IMR-90 (cell line): ENCODE results near the gene DSCAML1. TPM values are rescaled to one million over a fixed set of nuclear protein-coding genes. Genes with fewer than 3 reads are reported as not detected.

Experiments
- ATAC-seq: fragments of 200-7000 bp; cut with Tn5 transposase; 2 replicates; pipeline ENCODE4 v1.9.1; 2020; ENCODE audit warnings: low read depth, mild to moderate bottlenecking, moderate library complexity
- BruUV-seq: library from RNA; stranded (reverse); fragments of 400-500 nt; replicated peaks from 2 replicates; lab custom pipeline; 2021; lab: Mats Ljungman, UMichigan
- CTCF ChIA-PET: fragments of 300-600 bp; formaldehyde crosslinking; extraction: SDS; loops from one replicate; lab custom pipeline; 2021; ENCODE audit warnings: antibody characterized with exemption; lab: Yijun Ruan, JAX
- POLR2A ChIA-PET: fragments of 300-600 bp; sonication (Branson Sonifier 250); formaldehyde crosslinking; loops from one replicate; lab custom pipeline; 2022; ENCODE audit warnings: antibody characterized with exemption; ENCODE audit not compliant: unreplicated experiment; lab: Charles Lee
- DNase-seq: peaks from one replicate; pipeline ENCODE4 v3.0.0; 2013
- H2AFZ ChIP-seq: replicated peaks from 2 replicates; pipeline ENCODE3; 2013; ENCODE audit warnings: low read length, mild to moderate bottlenecking; ENCODE audit not compliant: poor library complexity
- H2AK5ac ChIP-seq: 2 replicates; pipeline ENCODE4 v1.6.1; 2013; ENCODE audit warnings: low read depth, low read length, inconsistent platforms
- H2AK9ac ChIP-seq: replicated peaks from 2 replicates; pipeline ENCODE3; 2013; ENCODE audit warnings: mild to moderate bottlenecking, low read depth, low read length, moderate library complexity; ENCODE audit not compliant: poor library complexity
- H2BK120ac ChIP-seq: 2 replicates; pipeline ENCODE4 v1.6.1; 2013; ENCODE audit warnings: low read depth, low read length, inconsistent platforms
- H2BK15ac ChIP-seq: 3 replicates; pipeline ENCODE4 v1.6.1; 2013; ENCODE audit warnings: low read depth, low read length, inconsistent platforms
- H2BK20ac ChIP-seq: 2 replicates; pipeline ENCODE4 v1.6.1; 2013; ENCODE audit warnings: low read depth, mild to moderate bottlenecking, inconsistent platforms, low read length, moderate library complexity
- H2BK5ac ChIP-seq: 2 replicates; pipeline ENCODE4 v1.6.1; 2013; ENCODE audit warnings: mild to moderate bottlenecking, low read depth, low read length, inconsistent platforms; ENCODE audit not compliant: poor library complexity, severe bottlenecking
- H3K14ac ChIP-seq: replicated peaks from 2 replicates; pipeline ENCODE4 v1.6.1; 2013; ENCODE audit warnings: low read depth, low read length, inconsistent platforms
- H3K18ac ChIP-seq: 2 replicates; pipeline ENCODE4 v1.6.1; 2013; ENCODE audit warnings: low read depth, low read length, control low read depth
- H3K23ac ChIP-seq: 2 replicates; pipeline ENCODE4 v1.6.1; 2013; ENCODE audit warnings: low read depth, low read length, inconsistent platforms
- H3K27ac ChIP-seq: 2 replicates; pipeline ENCODE4 v1.5.1; 2013; ENCODE audit warnings: mild to moderate bottlenecking, control low read depth, low read length; ENCODE audit not compliant: insufficient read depth
- H3K27me3 ChIP-seq: 2 replicates; pipeline ENCODE4 v1.6.1; 2013; ENCODE audit warnings: low read length; ENCODE audit not compliant: control insufficient read depth, insufficient read depth
- H3K36me3 ChIP-seq: 2 replicates; pipeline ENCODE4 v1.6.1; 2013; ENCODE audit warnings: low read length, mixed read lengths; ENCODE audit not compliant: control insufficient read depth, insufficient read depth
- H3K4ac ChIP-seq: 2 replicates; pipeline ENCODE4 v1.6.1; 2013; ENCODE audit warnings: low read depth, low read length, inconsistent platforms
- H3K4me1 ChIP-seq: 2 replicates; pipeline ENCODE4 v1.6.1; 2013; ENCODE audit warnings: low read length, mixed read lengths; ENCODE audit not compliant: control insufficient read depth, insufficient read depth
- H3K4me2 ChIP-seq: 2 replicates; pipeline ENCODE4 v1.6.1; 2013; ENCODE audit warnings: low read depth, mild to moderate bottlenecking, control low read depth, low read length, moderate library complexity
- H3K4me3 ChIP-seq: 2 replicates; pipeline ENCODE4 v1.5.1; 2013; ENCODE audit warnings: low read depth, mild to moderate bottlenecking, control low read depth, low read length, moderate library complexity; ENCODE audit not compliant: insufficient read depth
- H3K56ac ChIP-seq: 2 replicates; pipeline ENCODE4 v1.6.1; 2013; ENCODE audit warnings: low read length, inconsistent platforms; ENCODE audit not compliant: insufficient read depth; ENCODE audit errors: extremely low read depth
- H3K79me1 ChIP-seq, 2 experiments: 2 replicates each; pipeline ENCODE4 v1.6.1; 2013; ENCODE audit warnings: low read length in 2 of 2, inconsistent platforms in 1 of 2, low read depth in 1 of 2
- H3K9ac ChIP-seq: 2 replicates; pipeline ENCODE4 v1.6.1; 2013; ENCODE audit warnings: low read depth, low read length, control low read depth
- H3K9me1 ChIP-seq: 2 replicates; pipeline ENCODE4 v1.6.1; 2013; ENCODE audit warnings: low read length, inconsistent platforms; ENCODE audit not compliant: insufficient read depth
- H3K9me3 ChIP-seq: 2 replicates; pipeline ENCODE4 v1.6.1; 2013; ENCODE audit warnings: low read length; ENCODE audit not compliant: control insufficient read depth, insufficient read depth
- H4K20me1 ChIP-seq: 2 replicates; pipeline ENCODE4 v1.6.1; 2013; ENCODE audit warnings: low read length, inconsistent platforms; ENCODE audit not compliant: insufficient read depth
- H4K5ac ChIP-seq: 2 replicates; pipeline ENCODE4 v1.6.1; 2013; ENCODE audit warnings: mild to moderate bottlenecking, low read depth, low read length, control low read depth
- H4K8ac ChIP-seq, 2 experiments: 2 replicates each; pipeline ENCODE4 v1.6.1; 2013; ENCODE audit warnings: low read depth in 2 of 2, low read length in 2 of 2, control low read depth in 1 of 2, inconsistent platforms in 1 of 2
- H4K91ac ChIP-seq: 2 replicates; pipeline ENCODE4 v1.6.1; 2013; ENCODE audit warnings: low read depth, low read length, inconsistent platforms; ENCODE audit not compliant: insufficient read depth
- BHLHE40 ChIP-seq: fragments of 150-350 bp; IDR thresholded peaks from 2 replicates; pipeline ENCODE4 v1.6.1; 2016; ENCODE audit warnings: mild to moderate bottlenecking, low read depth, low read length
- CHD1 ChIP-seq: IDR thresholded peaks from 2 replicates; pipeline ENCODE4 v1.6.1; 2012; ENCODE audit warnings: low read depth, low read length, improper control_type of control experiment
- MAFK ChIP-seq: IDR thresholded peaks from 2 replicates; pipeline ENCODE4 v1.6.1; 2012; ENCODE audit warnings: low read depth, low read length, improper control_type of control experiment
- MXI1 ChIP-seq: IDR thresholded peaks from 2 replicates; pipeline ENCODE4 v1.6.1; 2012; ENCODE audit warnings: low read depth, mild to moderate bottlenecking, low read length, moderate library complexity, borderline replicate concordance
- NFE2L2 ChIP-seq: fragments of 150-350 bp; IDR thresholded peaks from 2 replicates; pipeline ENCODE4 v1.6.1; 2016; ENCODE audit warnings: low read depth, mild to moderate bottlenecking, low read length
- POLR2A ChIP-seq: IDR thresholded peaks from 2 replicates; pipeline ENCODE4 v1.6.1; 2012; ENCODE audit warnings: mild to moderate bottlenecking, low read depth, low read length
- RAD21 ChIP-seq: IDR thresholded peaks from 2 replicates; pipeline ENCODE4 v1.6.1; 2012; ENCODE audit warnings: low read length, improper control_type of control experiment
- RCOR1 ChIP-seq: IDR thresholded peaks from 2 replicates; pipeline ENCODE4 v1.6.1; 2012; ENCODE audit warnings: mild to moderate bottlenecking, low read length, improper control_type of control experiment; ENCODE audit not compliant: insufficient replicate concordance
- RFX5 ChIP-seq: IDR thresholded peaks from 2 replicates; pipeline ENCODE4 v1.8.0; 2012; ENCODE audit warnings: low read depth, mild to moderate bottlenecking, low read length, moderate library complexity
- SMC3 ChIP-seq: fragments of 150-350 bp; IDR thresholded peaks from 2 replicates; pipeline ENCODE4 v1.6.1; 2016; ENCODE audit warnings: low read depth, mild to moderate bottlenecking, antibody characterized with exemption, low read length, moderate library complexity
- WGBS, 2 experiments: methylation state at CpG; one replicate each; pipeline versions ENCODE4 v1.1.5 to v1.1.7; 2013; ENCODE audit warnings: missing lambda C conversion rate in 2 of 2; ENCODE audit not compliant: insufficient read length in 1 of 2; ENCODE audit errors: extremely low coverage in 2 of 2; 5-methylcytosine and 5-hydroxymethylcytosine counted together
- dilution Hi-C: fragments of 300-500 bp; cut with HindIII; formaldehyde crosslinking; loops from one replicate; pipeline ENCODE4 v1.14.3; 2018; ENCODE audit warnings: low sequenced_read_pairs; ENCODE audit not compliant: unreplicated experiment
- in situ Hi-C: fragments of 300-500 bp; cut with MboI; formaldehyde crosslinking; loops from 3 replicates; pipeline ENCODE4 v1.14.3; 2019; ENCODE audit warnings: low sequenced_read_pairs, inconsistent platforms, mixed read lengths
- intact Hi-C: fragments of 100-400 bp; cut with micrococcal nuclease; formaldehyde crosslinking; loops from 2 replicates; pipeline ENCODE4 v1.10.0; 2022
- polyA plus RNA-seq, 3 experiments: library from polyadenylated mRNA; depleted of rRNA; stranded (reverse); fragments of >200 nt; gene quantifications; 2 replicates each; pipeline ENCODE4 v1.2.3, GENCODE V29; 2012; ENCODE audit warnings: low replicate concordance in 1 of 3
- total RNA-seq: library from RNA; depleted of rRNA; stranded (reverse); fragments of >200 nt; gene quantifications from 2 replicates; pipeline ENCODE4 v1.2.3, GENCODE V29; 2012
- TF ChIP-seq, protein P1 (sequence below): fragments of 150-350 bp; IDR thresholded peaks from 2 replicates; pipeline ENCODE4 v1.6.1; 2016; ENCODE audit warnings: low read depth, mild to moderate bottlenecking, low read length, moderate library complexity, borderline replicate concordance
- TF ChIP-seq, protein P2 (sequence below): conservative IDR thresholded peaks from 2 replicates; pipeline ENCODE4 v1.5.1; 2012; ENCODE audit warnings: mild to moderate bottlenecking, low read depth, low read length, improper control_type of control experiment
- TF ChIP-seq, protein P3 (sequence below): fragments of 150-350 bp; IDR thresholded peaks from 2 replicates; pipeline ENCODE4 v1.6.1; 2017; ENCODE audit warnings: mild to moderate bottlenecking, antibody characterized with exemption, low read length, low read depth

Gene DSCAML1
- total and polyA plus RNA-seq, 2 of the 4 experiments (the other 2 are of a cell fraction) = not detected

DNA sequence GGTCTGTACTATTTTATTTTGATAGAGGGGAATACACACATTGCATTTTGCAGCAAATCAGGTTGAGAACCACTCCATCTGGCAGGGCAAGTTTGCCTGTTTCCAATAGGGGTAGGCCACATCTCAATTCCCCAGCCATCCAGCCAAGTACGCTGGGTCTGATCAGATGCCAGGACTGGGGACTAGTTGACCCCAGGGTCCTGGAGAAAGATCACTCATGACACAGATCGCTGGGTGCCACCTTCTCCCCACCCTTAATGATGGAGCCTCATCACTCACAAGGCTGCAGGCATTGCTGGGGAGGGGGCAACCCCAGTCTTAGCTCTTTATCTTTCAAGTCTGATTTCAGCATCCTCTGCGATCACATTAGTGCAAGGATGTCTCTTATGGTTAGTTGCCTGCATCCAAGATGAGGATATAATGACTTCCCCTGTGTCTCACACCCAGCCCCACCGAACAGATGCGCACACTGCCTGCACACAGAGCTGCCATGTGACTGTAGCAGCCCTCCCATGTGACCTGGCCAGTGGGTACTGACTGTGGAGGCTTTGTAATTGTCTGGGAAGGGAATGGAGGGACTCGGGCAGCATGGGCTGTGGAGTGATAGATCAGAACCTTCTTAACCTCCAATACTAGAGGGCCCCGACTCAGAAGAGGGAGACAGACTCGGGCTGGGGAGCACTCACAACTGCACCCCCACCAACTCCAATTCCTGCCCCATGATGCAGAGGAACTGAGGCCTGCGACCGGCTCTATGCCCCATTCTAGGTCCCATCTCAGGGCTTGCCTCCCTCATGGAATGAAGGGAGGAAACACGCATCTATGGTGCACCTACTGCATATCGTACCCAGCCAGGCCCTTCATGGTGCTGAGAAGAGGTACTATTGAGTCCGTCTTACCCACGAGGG, 155.8 kb downstream of the DSCAML1 start (continued):
- TF ChIP-seq SMC3 = no peak

DNA sequence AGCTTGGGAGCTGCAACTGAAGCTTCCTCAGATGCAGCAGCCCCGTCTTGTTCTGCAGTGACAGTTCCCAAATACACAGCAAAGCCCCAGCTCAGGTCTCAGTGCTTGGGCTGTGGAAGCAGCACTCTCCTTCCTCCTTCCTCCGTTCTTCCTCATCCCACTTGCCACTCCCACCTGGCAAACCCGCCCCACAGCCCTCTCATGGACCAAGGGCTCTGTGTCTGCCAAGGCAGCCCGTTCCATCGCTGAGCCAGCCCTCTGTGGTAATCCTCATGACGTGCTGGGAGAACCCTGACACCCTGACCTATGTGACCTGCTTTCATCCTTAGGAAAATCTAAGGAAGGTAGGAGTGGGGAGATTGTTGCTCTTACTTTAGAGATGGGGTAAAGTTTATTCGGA, 157.0 kb downstream of the DSCAML1 start:
- H2AK5ac ChIP-seq = no peak overlapping the region
- no peak overlapping the region for H2BK15ac ChIP-seq
- DNase-seq (no peak), ATAC-seq (no peak)
- no peak overlapping the region for H3K4me2 ChIP-seq
- no peak overlapping the region for H3K4ac ChIP-seq
- no peak overlapping the region for H3K18ac ChIP-seq
- no peaks in the 10 kb centered on the region for H3K9me3 ChIP-seq
- no peaks in the 10 kb centered on the region for H3K4me1 ChIP-seq
- H3K9ac ChIP-seq = no peak overlapping the region
- intact Hi-C loops (no loop called here), dilution Hi-C loops (no loop called here), in situ Hi-C loops (no loop called here)
- no peaks in the 10 kb centered on the region for H4K20me1 ChIP-seq
- H2AK9ac ChIP-seq = no peak overlapping the region
- H4K5ac ChIP-seq = no peak overlapping the region
- POLR2A ChIA-PET = no interaction called here
- no peak overlapping the region for H3K56ac ChIP-seq
- H3K14ac ChIP-seq = no peak overlapping the region
- no peak overlapping the region for H2BK20ac ChIP-seq
- no peak overlapping the region for H3K4me3 ChIP-seq
- no peak overlapping the region for H4K91ac ChIP-seq
- H2BK5ac ChIP-seq = no peak overlapping the region
- H4K8ac ChIP-seq = no peak overlapping the region
- H3K27me3 ChIP-seq = peaks cover 13% of the 10 kb centered on the region
- no peaks in the 10 kb centered on the region for H3K79me1 ChIP-seq
- H2BK120ac ChIP-seq = no peak overlapping the region
- no TSS peak for BruUV-seq
- no peaks in the 10 kb centered on the region for H3K36me3 ChIP-seq
- H2AFZ ChIP-seq = no peak overlapping the region
- CTCF ChIA-PET = no interaction called here
- H3K23ac ChIP-seq = no peak overlapping the region
- no peaks in the 10 kb centered on the region for H3K9me1 ChIP-seq
- no CpG with 5 or more reads among the region's 7 CpGs for WGBS, 2 experiments
- no peak overlapping the region for H3K27ac ChIP-seq
- TF ChIP-seq POLR2A (no peak), SMC3 (no peak), MAFK (no peak), RFX5 (no peak), CHD1 (no peak), RCOR1 (no peak), RAD21 (no peak), BHLHE40 (no peak), NFE2L2 (no peak), MXI1 (no peak)
- TF ChIP-seq, protein P1, sequence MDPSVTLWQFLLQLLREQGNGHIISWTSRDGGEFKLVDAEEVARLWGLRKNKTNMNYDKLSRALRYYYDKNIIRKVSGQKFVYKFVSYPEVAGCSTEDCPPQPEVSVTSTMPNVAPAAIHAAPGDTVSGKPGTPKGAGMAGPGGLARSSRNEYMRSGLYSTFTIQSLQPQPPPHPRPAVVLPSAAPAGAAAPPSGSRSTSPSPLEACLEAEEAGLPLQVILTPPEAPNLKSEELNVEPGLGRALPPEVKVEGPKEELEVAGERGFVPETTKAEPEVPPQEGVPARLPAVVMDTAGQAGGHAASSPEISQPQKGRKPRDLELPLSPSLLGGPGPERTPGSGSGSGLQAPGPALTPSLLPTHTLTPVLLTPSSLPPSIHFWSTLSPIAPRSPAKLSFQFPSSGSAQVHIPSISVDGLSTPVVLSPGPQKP = no peak
- TF ChIP-seq, protein P2, sequence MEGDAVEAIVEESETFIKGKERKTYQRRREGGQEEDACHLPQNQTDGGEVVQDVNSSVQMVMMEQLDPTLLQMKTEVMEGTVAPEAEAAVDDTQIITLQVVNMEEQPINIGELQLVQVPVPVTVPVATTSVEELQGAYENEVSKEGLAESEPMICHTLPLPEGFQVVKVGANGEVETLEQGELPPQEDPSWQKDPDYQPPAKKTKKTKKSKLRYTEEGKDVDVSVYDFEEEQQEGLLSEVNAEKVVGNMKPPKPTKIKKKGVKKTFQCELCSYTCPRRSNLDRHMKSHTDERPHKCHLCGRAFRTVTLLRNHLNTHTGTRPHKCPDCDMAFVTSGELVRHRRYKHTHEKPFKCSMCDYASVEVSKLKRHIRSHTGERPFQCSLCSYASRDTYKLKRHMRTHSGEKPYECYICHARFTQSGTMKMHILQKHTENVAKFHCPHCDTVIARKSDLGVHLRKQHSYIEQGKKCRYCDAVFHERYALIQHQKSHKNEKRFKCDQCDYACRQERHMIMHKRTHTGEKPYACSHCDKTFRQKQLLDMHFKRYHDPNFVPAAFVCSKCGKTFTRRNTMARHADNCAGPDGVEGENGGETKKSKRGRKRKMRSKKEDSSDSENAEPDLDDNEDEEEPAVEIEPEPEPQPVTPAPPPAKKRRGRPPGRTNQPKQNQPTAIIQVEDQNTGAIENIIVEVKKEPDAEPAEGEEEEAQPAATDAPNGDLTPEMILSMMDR = no peak
- TF ChIP-seq, protein P3, sequence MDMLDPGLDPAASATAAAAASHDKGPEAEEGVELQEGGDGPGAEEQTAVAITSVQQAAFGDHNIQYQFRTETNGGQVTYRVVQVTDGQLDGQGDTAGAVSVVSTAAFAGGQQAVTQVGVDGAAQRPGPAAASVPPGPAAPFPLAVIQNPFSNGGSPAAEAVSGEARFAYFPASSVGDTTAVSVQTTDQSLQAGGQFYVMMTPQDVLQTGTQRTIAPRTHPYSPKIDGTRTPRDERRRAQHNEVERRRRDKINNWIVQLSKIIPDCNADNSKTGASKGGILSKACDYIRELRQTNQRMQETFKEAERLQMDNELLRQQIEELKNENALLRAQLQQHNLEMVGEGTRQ = no peak
